WTC11 (cell line): Measurements from ENCODE around the gene SH2D5. TPM values are rescaled to one million over a fixed set of nuclear protein-coding genes. Genes with fewer than 3 reads are reported as not detected.

ENCODE experiments used
- ATAC-seq: fragments of 200-7000 bp; cut with Tn5 transposase; 2 replicates; pipeline ENCODE4 v1.10.0; 2021; ENCODE audit warnings: mild to moderate bottlenecking, moderate library complexity
- CTCF ChIA-PET: fragments of 300-600 bp; sonication (Branson Sonifier 250); formaldehyde crosslinking; loops from one replicate; lab custom pipeline; 2021; ENCODE audit warnings: antibody characterized with exemption; lab: Charles Lee
- POLR2A ChIA-PET: fragments of 350-600 bp; sonication (Branson Sonifier 250); formaldehyde crosslinking; loops from one replicate; lab custom pipeline; 2021; ENCODE audit warnings: antibody characterized with exemption; lab: Charles Lee
- DNase-seq: peaks from one replicate; pipeline ENCODE4 v3.0.0; 2021; ENCODE audit warnings: low spot score
- H3K27ac Mint-ChIP-seq: 2 replicates; pipeline ENCODE4 v1.8.0; 2021; ENCODE audit warnings: mixed read lengths
- H3K27me3 Mint-ChIP-seq: 2 replicates; pipeline ENCODE4 v1.8.0; 2021; ENCODE audit warnings: low read depth, mild to moderate bottlenecking, moderate library complexity, mixed read lengths
- H3K36me3 Mint-ChIP-seq: 2 replicates; pipeline ENCODE4 v1.8.0; 2021; ENCODE audit warnings: mixed read lengths
- H3K4me1 Mint-ChIP-seq: 2 replicates; pipeline ENCODE4 v1.8.0; 2022; ENCODE audit warnings: mixed read lengths
- H3K4me3 Mint-ChIP-seq: 2 replicates; pipeline ENCODE4 v1.8.0; 2021; ENCODE audit warnings: mild to moderate bottlenecking, moderate library complexity, mixed read lengths
- H3K9me3 Mint-ChIP-seq: 2 replicates; pipeline ENCODE4 v1.8.0; 2021; ENCODE audit warnings: mixed read lengths
- CREB1 ChIP-seq: sonication (generic); formaldehyde crosslinking; IDR thresholded peaks from 2 replicates; pipeline ENCODE4 v1.8.0; 2023; ENCODE audit warnings: mild to moderate bottlenecking, missing genetic modification reagents
- ELF4 ChIP-seq: sonication (generic); formaldehyde crosslinking; IDR thresholded peaks from 2 replicates; pipeline ENCODE4 v1.8.1; 2022; ENCODE audit warnings: low read depth, mild to moderate bottlenecking, moderate library complexity, missing genetic modification reagents
- EMX1 ChIP-seq: fragments of 250-450 bp; sonication (Bioruptor Pico); IDR thresholded peaks from 2 replicates; pipeline ENCODE4 v1.8.0; 2021; ENCODE audit warnings: mild to moderate bottlenecking
- FOXJ3 ChIP-seq: sonication (generic); formaldehyde crosslinking; IDR thresholded peaks from 2 replicates; pipeline ENCODE4 v1.9.0; 2021; ENCODE audit warnings: missing genetic modification reagents, mild to moderate bottlenecking, borderline replicate concordance
- GABPB1 ChIP-seq: sonication (generic); formaldehyde crosslinking; IDR thresholded peaks from 2 replicates; pipeline ENCODE4 v1.8.1; 2023; ENCODE audit warnings: mild to moderate bottlenecking, missing genetic modification reagents
- GRHL2 ChIP-seq: fragments of 250-450 bp; sonication (Bioruptor Pico); IDR thresholded peaks from 2 replicates; pipeline ENCODE4 v1.8.0; 2022; ENCODE audit warnings: mild to moderate bottlenecking, moderate library complexity; ENCODE audit not compliant: insufficient replicate concordance, severe bottlenecking
- NR2C2 ChIP-seq: sonication (generic); formaldehyde crosslinking; IDR thresholded peaks from 2 replicates; pipeline ENCODE4 v1.8.0; 2022; ENCODE audit warnings: mild to moderate bottlenecking, missing genetic modification reagents
- SMAD3 ChIP-seq: sonication (generic); formaldehyde crosslinking; IDR thresholded peaks from 2 replicates; pipeline ENCODE4 v1.8.0; 2022; ENCODE audit warnings: missing genetic modification reagents, mild to moderate bottlenecking, borderline replicate concordance
- SMAD4 ChIP-seq: sonication (generic); formaldehyde crosslinking; IDR thresholded peaks from 2 replicates; pipeline ENCODE4 v1.8.0; 2022; ENCODE audit warnings: mild to moderate bottlenecking, missing genetic modification reagents
- TEAD4 ChIP-seq: sonication (generic); formaldehyde crosslinking; IDR thresholded peaks from 2 replicates; pipeline ENCODE4 v1.8.0; 2022; ENCODE audit warnings: mild to moderate bottlenecking, missing genetic modification reagents
- TP53 ChIP-seq: sonication (generic); formaldehyde crosslinking; IDR thresholded peaks from 2 replicates; pipeline ENCODE4 v1.8.1; 2023; ENCODE audit warnings: mild to moderate bottlenecking, missing genetic modification reagents
- ZNF121 ChIP-seq: sonication (generic); formaldehyde crosslinking; IDR thresholded peaks from 2 replicates; pipeline ENCODE4 v1.8.0; 2023; ENCODE audit warnings: missing genetic modification reagents
- ZNF138 ChIP-seq: sonication (generic); formaldehyde crosslinking; conservative IDR thresholded peaks from 2 replicates; pipeline ENCODE4 v1.8.1; 2022; ENCODE audit warnings: mild to moderate bottlenecking, moderate library complexity, missing genetic modification reagents
- total RNA-seq: library from RNA; stranded (reverse); gene quantifications from 3 replicates; pipeline ENCODE4 v1.2.3, GENCODE V29; 2021
- TF ChIP-seq, protein P1 (sequence below): sonication (generic); formaldehyde crosslinking; IDR thresholded peaks from 2 replicates; pipeline ENCODE4 v1.8.1; 2023; ENCODE audit warnings: mild to moderate bottlenecking, missing genetic modification reagents, moderate library complexity
- TF ChIP-seq, protein P2 (sequence below): fragments of 250-450 bp; sonication (Bioruptor Pico); conservative IDR thresholded peaks from 2 replicates; pipeline ENCODE4 v1.9.0; 2021; ENCODE audit warnings: mild to moderate bottlenecking
- TF ChIP-seq, protein P3 (sequence below): sonication (generic); formaldehyde crosslinking; IDR thresholded peaks from 2 replicates; pipeline ENCODE4 v1.8.0; 2023; ENCODE audit warnings: missing genetic modification reagents
- TF ChIP-seq, protein P4 (sequence below): sonication (generic); formaldehyde crosslinking; IDR thresholded peaks from 2 replicates; pipeline ENCODE4 v1.8.1; 2022; ENCODE audit warnings: missing genetic modification reagents, borderline replicate concordance
- TF ChIP-seq, protein P5 (sequence below): sonication (generic); formaldehyde crosslinking; IDR thresholded peaks from 2 replicates; pipeline ENCODE4 v1.8.1; 2023; ENCODE audit warnings: mild to moderate bottlenecking, missing genetic modification reagents, moderate library complexity

Gene SH2D5
- total RNA-seq, 1 experiment from 2014 or later: 13.8 TPM

DNA sequence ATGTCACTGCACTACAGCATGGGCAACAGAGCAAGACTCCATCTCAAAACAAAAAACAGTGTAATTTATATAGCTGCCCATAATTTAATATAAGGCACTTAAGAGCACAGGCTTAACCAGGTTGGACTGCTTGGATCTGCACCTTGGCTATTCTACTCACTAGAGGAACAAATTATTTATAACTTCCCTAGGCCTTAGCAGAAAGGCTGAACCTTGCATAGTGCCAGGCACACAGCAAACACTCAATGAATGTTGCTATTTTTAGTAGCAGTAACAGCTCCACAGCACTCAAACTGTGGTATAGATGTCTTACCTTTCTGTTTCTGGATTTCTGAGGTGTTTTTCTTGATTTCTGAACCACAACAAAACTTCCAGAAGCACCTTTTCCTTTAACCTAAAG is 34.8 kb upstream of the SH2D5 start:
- TF ChIP-seq SMAD4 (CRISPR knock-in tag) (no peak), ELF4 (CRISPR knock-in tag) (no peak)
- TF ChIP-seq, protein P1, sequence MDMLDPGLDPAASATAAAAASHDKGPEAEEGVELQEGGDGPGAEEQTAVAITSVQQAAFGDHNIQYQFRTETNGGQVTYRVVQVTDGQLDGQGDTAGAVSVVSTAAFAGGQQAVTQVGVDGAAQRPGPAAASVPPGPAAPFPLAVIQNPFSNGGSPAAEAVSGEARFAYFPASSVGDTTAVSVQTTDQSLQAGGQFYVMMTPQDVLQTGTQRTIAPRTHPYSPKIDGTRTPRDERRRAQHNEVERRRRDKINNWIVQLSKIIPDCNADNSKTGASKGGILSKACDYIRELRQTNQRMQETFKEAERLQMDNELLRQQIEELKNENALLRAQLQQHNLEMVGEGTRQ: no peak
- no peak overlapping the region for H3K4me3 Mint-ChIP-seq
- no peak for DNase-seq
- ATAC-seq: no peak
- no peaks in the 10 kb centered on the region for H3K9me3 Mint-ChIP-seq
- H3K4me1 Mint-ChIP-seq: peaks cover 9% of the 10 kb centered on the region; the same call in 1 of the 2 replicates
- CTCF ChIA-PET: no interaction called here
- POLR2A ChIA-PET: no interaction called here
- no peak overlapping the region for H3K27ac Mint-ChIP-seq
- no peaks in the 10 kb centered on the region for H3K27me3 Mint-ChIP-seq
- peaks cover 86% of the 10 kb centered on the region for H3K36me3 Mint-ChIP-seq

DNA sequence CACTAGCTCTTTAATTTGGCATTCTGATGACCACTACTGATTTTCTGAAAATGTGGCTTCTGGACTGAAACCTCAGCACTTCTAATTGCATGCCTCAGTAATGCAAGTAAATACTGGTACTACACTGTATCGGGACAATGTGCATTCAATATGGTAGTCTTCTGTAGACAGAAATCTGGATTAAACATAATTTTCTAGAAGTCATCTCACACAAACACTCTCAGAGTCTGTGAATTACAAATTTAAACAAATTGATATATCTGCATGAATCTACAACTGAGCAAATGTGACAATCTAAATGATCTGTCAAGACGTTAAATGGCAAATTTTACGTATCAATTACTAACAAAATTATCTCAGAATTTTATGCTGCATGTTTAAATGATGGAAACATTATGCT is 30.9 kb upstream of the SH2D5 start:
- no peaks in the 10 kb centered on the region for H3K9me3 Mint-ChIP-seq
- POLR2A ChIA-PET: no interaction called here
- no peak for DNase-seq
- TF ChIP-seq TP53 (CRISPR knock-in tag): no peak
- TF ChIP-seq ZNF138 (CRISPR knock-in tag): no peak
- no peak for TF ChIP-seq GRHL2 (CRISPR knock-in tag)
- TF ChIP-seq NR2C2: no peak
- TF ChIP-seq GABPB1 (CRISPR knock-in tag): no peak
- TF ChIP-seq FOXJ3: no peak
- TF ChIP-seq, protein P2, sequence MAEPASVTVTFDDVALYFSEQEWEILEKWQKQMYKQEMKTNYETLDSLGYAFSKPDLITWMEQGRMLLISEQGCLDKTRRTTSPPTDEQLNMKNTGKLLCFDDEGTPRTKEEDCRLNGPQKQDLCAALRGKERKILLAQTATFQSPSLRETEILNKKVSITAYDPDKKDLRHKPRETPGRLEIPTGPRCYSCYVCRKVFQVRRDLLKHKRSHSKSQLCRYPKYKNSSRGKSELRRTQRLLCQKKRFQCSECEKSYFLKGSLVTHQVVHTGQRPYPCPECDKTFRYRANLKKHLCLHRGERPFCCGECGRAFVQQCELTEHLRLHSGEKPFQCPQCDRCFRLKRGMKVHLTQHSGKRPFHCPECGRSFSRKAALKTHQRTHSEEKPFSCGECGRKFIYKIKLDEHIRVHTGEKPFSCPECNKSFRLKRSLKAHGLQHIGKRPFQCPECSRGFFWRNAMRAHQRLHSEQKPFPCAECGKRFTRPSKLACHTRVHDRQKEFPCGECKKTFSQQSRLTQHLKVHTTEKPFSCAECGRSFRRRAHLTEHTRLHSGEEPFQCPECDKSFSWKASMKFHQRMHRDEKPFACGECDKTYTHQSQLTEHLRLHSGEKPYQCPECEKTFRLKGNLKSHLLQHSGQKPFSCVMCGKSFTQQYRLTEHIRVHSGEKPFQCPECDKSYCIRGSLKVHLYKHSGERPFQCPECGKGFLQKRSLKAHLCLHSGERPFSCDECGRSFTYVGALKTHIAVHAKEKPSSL (CRISPR knock-in tag): no peak
- TF ChIP-seq, protein P3, sequence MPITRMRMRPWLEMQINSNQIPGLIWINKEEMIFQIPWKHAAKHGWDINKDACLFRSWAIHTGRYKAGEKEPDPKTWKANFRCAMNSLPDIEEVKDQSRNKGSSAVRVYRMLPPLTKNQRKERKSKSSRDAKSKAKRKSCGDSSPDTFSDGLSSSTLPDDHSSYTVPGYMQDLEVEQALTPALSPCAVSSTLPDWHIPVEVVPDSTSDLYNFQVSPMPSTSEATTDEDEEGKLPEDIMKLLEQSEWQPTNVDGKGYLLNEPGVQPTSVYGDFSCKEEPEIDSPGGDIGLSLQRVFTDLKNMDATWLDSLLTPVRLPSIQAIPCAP (CRISPR knock-in tag): no peak
- TF ChIP-seq, protein P4, sequence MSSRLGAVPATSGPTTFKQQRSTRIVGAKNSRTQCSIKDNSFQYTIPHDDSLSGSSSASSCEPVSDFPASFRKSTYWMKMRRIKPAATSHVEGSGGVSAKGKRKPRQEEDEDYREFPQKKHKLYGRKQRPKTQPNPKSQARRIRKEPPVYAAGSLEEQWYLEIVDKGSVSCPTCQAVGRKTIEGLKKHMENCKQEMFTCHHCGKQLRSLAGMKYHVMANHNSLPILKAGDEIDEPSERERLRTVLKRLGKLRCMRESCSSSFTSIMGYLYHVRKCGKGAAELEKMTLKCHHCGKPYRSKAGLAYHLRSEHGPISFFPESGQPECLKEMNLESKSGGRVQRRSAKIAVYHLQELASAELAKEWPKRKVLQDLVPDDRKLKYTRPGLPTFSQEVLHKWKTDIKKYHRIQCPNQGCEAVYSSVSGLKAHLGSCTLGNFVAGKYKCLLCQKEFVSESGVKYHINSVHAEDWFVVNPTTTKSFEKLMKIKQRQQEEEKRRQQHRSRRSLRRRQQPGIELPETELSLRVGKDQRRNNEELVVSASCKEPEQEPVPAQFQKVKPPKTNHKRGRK (CRISPR knock-in tag): no peak
- no peak for TF ChIP-seq EMX1 (CRISPR knock-in tag)
- TF ChIP-seq SMAD3: no peak
- no peak for TF ChIP-seq TEAD4 (CRISPR knock-in tag)
- no peak for TF ChIP-seq CREB1 (CRISPR knock-in tag)
- TF ChIP-seq, all 79 proteins: peak for 0
- Mint-ChIP-seq H3K4me3 (no peak overlapping the region), H3K27me3 (no peaks in the 10 kb centered on the region), H3K4me1 (peaks cover 9% of the 10 kb centered on the region; the same call in 1 of the 2 replicates), H3K27ac (no peak overlapping the region), H3K36me3 (peaks cover 83% of the 10 kb centered on the region)
- CTCF ChIA-PET: no interaction called here
- ATAC-seq: no peak

DNA sequence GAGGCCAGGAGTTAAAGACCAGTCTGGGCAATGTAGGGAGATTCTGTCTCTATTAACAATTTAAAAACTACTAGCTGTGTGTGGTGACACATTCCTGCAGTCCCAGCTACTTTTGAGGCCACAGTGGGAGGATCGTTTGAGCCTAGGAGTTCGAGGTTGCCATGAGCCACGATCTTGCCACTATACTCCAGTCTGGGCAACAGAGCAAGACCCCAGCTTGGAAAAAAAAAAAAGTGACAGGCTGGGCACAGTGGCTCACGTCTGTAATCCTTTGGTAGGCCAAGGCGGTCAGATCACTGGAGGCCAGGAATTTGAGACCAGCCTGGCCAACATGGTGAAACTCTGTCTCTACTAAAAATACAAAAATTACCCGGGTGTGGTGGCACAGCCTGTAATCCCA is 27.8 kb upstream of the SH2D5 start:
- Mint-ChIP-seq H3K4me1 (peaks cover 9% of the 10 kb centered on the region; the same call in 1 of the 2 replicates), H3K27ac (no peak overlapping the region), H3K4me3 (no peak overlapping the region), H3K9me3 (no peaks in the 10 kb centered on the region), H3K27me3 (no peaks in the 10 kb centered on the region), H3K36me3 (peaks cover 77% of the 10 kb centered on the region)
- ChIA-PET CTCF (no interaction called here), POLR2A (no interaction called here)
- TF ChIP-seq, protein P5, sequence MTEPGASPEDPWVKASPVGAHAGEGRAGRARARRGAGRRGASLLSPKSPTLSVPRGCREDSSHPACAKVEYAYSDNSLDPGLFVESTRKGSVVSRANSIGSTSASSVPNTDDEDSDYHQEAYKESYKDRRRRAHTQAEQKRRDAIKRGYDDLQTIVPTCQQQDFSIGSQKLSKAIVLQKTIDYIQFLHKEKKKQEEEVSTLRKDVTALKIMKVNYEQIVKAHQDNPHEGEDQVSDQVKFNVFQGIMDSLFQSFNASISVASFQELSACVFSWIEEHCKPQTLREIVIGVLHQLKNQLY (CRISPR knock-in tag): no peak
- TF ChIP-seq ZNF121: peak; percentile 71
- ATAC-seq (no peak), DNase-seq (no peak)
